Occipital lobe (tissue), 2 donors: ENCODE measurements around the gene ARAP1. TPM values are rescaled to one million over a fixed set of nuclear protein-coding genes. Genes with fewer than 3 reads are reported as not detected.

Experiments used
- DNase-seq: peaks from one replicate; lab custom pipeline; 2025; lab: John Stamatoyannopoulos, UW
- total RNA-seq: library from RNA; depleted of rRNA; stranded (reverse); fragments of >200 nt; gene quantifications from one replicate; pipeline ENCODE4 v1.2.3, GENCODE V29; 2014

ARAP1 gene
- total RNA-seq, 1 donor from 2014 or later, result 19.3 TPM

GRCh38 chr11:72685560-72686480, 66.4 kb downstream of the ARAP1 start:
- no peak for DNase-seq

GRCh38 chr11:72684236-72684912, 67.8 kb downstream of the ARAP1 start:
- no peak for DNase-seq

GRCh38 chr11:72683782-72684200, 68.4 kb downstream of the ARAP1 start:
- DNase-seq, result peak; percentile 33

GRCh38 chr11:72682858-72683243, 69.4 kb downstream of the ARAP1 start:
- no peak for DNase-seq

- no peak for DNase-seq
These were observed 69.9 kb downstream of the ARAP1 start for GRCh38 chr11:72682238-72682857.

GRCh38 chr11:72681226-72682153, 70.7 kb downstream of the ARAP1 start:
- peak; percentile 61 for DNase-seq

GRCh38 chr11:72680624-72681158, 71.5 kb downstream of the ARAP1 start:
- no peak for DNase-seq

GRCh38 chr11:72679869-72680268, 72.3 kb downstream of the ARAP1 start:
- no peak for DNase-seq

- no peak for DNase-seq
These were observed 73.7 kb downstream of the ARAP1 start for GRCh38 chr11:72678524-72678923.

GRCh38 chr11:72676861-72677341, 75.3 kb downstream of the ARAP1 start:
- DNase-seq, result peak; percentile 29

GRCh38 chr11:72675221-72675620, 77.0 kb downstream of the ARAP1 start:
- DNase-seq, result no peak

- peak; percentile 63 for DNase-seq
These were observed 78.0 kb downstream of the ARAP1 start, which contains the start of gene PDE2A for GRCh38 chr11:72673943-72674828. TSS of gene PDE2A (minus strand) at chr11:72674422. CDS start at chr11:72674207, 215 bp downstream.

GRCh38 chr11:72673284-72673942, 78.8 kb downstream of the ARAP1 start:
- DNase-seq, result no peak

- DNase-seq, result no peak
These were observed 79.5 kb downstream of the ARAP1 start for GRCh38 chr11:72672597-72673238.

GRCh38 chr11:72671152-72672099, 80.8 kb downstream of the ARAP1 start:
- DNase-seq, result no peak

GRCh38 chr11:72670041-72670440, 82.2 kb downstream of the ARAP1 start:
- no peak for DNase-seq

GRCh38 chr11:72669527-72669926, 82.7 kb downstream of the ARAP1 start:
- no peak for DNase-seq
